GM18511 (cell line): ENCODE data around the gene GRID1.

Experiments
- ATAC-seq: cut with Tn5 transposase; IDR thresholded peaks from one replicate; pipeline ENCODE4 v1.9.1; 2021; ENCODE audit warnings: mild to moderate bottlenecking, moderate library complexity; ENCODE audit not compliant: unreplicated experiment

Gene GRID1

GRCh38 chr10:86340176-86340990 is 26.2 kb downstream of the GRID1 start:
- no peak for ATAC-seq

GRCh38 chr10:86339226-86339865 is 27.2 kb downstream of the GRID1 start:
- no peak for ATAC-seq

GRCh38 chr10:86337121-86337601 is 29.4 kb downstream of the GRID1 start:
- peak; percentile 81 for ATAC-seq

- no peak for ATAC-seq
Measured at GRCh38 chr10:86336341-86336740, 30.3 kb downstream of the GRID1 start.

GRCh38 chr10:86335831-86336230 is 30.8 kb downstream of the GRID1 start:
- no peak for ATAC-seq

- ATAC-seq = no peak
Measured at GRCh38 chr10:86335257-86335656, 31.3 kb downstream of the GRID1 start.

GRCh38 chr10:86334488-86335085 is 32.0 kb downstream of the GRID1 start:
- ATAC-seq = no peak

GRCh38 chr10:86333826-86334487 is 32.6 kb downstream of the GRID1 start:
- no peak for ATAC-seq

- no peak for ATAC-seq
Measured at GRCh38 chr10:86331861-86332260, 34.7 kb downstream of the GRID1 start.

GRCh38 chr10:86330778-86331763 is 35.5 kb downstream of the GRID1 start:
- ATAC-seq = no peak

- no peak for ATAC-seq
Measured at GRCh38 chr10:86329896-86330680, 36.5 kb downstream of the GRID1 start.

GRCh38 chr10:86329093-86329710 is 37.4 kb downstream of the GRID1 start:
- no peak for ATAC-seq

- ATAC-seq = no peak
Measured at GRCh38 chr10:86327954-86328725, 38.5 kb downstream of the GRID1 start.

- no peak for ATAC-seq
Measured at GRCh38 chr10:86325158-86325557, 41.4 kb downstream of the GRID1 start.

- no peak for ATAC-seq
Measured at GRCh38 chr10:86321568-86321967, 45.0 kb downstream of the GRID1 start.

GRCh38 chr10:86319676-86320075 is 46.9 kb downstream of the GRID1 start:
- no peak for ATAC-seq

GRCh38 chr10:86317949-86318725 is 48.5 kb downstream of the GRID1 start:
- no peak for ATAC-seq
